HL-60 (cell line): Measurements from ENCODE around the gene ROR2.

Experiments used
- CTCF ChIP-seq: IDR thresholded peaks from one replicate; pipeline ENCODE4 v1.5.1; 2011; ENCODE audit warnings: low read length, control low read depth, inconsistent platforms; ENCODE audit not compliant: insufficient read depth
- GABPA ChIP-seq: IDR thresholded peaks from 2 replicates; pipeline ENCODE4 v1.6.1; 2012; ENCODE audit warnings: low read depth
- POLR2AphosphoS5 ChIP-seq: IDR thresholded peaks from 2 replicates; pipeline ENCODE4 v1.6.1; 2012; ENCODE audit warnings: low read depth
- SPI1 ChIP-seq: IDR thresholded peaks from 2 replicates; pipeline ENCODE4 v1.6.1; 2012; ENCODE audit warnings: low read depth, mild to moderate bottlenecking, borderline replicate concordance
- TF ChIP-seq, protein P1 (sequence below): IDR thresholded peaks from 2 replicates; pipeline ENCODE4 v1.6.1; 2012; ENCODE audit warnings: low read depth; ENCODE audit not compliant: insufficient replicate concordance

GRCh38 chr9:91583161-91583875 lies 366.7 kb downstream of the ROR2 start:
- TF ChIP-seq CTCF (no peak), POLR2AphosphoS5 (no peak), GABPA (no peak), SPI1 (no peak)
- TF ChIP-seq, protein P1, sequence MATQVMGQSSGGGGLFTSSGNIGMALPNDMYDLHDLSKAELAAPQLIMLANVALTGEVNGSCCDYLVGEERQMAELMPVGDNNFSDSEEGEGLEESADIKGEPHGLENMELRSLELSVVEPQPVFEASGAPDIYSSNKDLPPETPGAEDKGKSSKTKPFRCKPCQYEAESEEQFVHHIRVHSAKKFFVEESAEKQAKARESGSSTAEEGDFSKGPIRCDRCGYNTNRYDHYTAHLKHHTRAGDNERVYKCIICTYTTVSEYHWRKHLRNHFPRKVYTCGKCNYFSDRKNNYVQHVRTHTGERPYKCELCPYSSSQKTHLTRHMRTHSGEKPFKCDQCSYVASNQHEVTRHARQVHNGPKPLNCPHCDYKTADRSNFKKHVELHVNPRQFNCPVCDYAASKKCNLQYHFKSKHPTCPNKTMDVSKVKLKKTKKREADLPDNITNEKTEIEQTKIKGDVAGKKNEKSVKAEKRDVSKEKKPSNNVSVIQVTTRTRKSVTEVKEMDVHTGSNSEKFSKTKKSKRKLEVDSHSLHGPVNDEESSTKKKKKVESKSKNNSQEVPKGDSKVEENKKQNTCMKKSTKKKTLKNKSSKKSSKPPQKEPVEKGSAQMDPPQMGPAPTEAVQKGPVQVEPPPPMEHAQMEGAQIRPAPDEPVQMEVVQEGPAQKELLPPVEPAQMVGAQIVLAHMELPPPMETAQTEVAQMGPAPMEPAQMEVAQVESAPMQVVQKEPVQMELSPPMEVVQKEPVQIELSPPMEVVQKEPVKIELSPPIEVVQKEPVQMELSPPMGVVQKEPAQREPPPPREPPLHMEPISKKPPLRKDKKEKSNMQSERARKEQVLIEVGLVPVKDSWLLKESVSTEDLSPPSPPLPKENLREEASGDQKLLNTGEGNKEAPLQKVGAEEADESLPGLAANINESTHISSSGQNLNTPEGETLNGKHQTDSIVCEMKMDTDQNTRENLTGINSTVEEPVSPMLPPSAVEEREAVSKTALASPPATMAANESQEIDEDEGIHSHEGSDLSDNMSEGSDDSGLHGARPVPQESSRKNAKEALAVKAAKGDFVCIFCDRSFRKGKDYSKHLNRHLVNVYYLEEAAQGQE: no peak
